Kidney (tissue), 14 donors: ENCODE measurements around the gene NXF1. TPM values are rescaled to one million over a fixed set of nuclear protein-coding genes. Genes with fewer than 3 reads are reported as not detected.

Source experiments
- DNase-seq, 5 donors: peaks; one replicate each; pipeline ENCODE4 v3.0.0-alpha.2; 2013 to 2020
- FAIRE-seq: peaks from 2 replicates; lab custom pipeline; 2012; peaks lifted over from hg19 to GRCh38; lab: Jason Lieb, UNC
- H3K27ac ChIP-seq, 2 donors: one replicate each; pipeline ENCODE4 v1.7.0; 2013; ENCODE audit warnings: low read depth in 2 of 2, low read length in 2 of 2, inconsistent platforms in 1 of 2
- H3K27me3 ChIP-seq: one replicate; pipeline ENCODE4 v1.7.1; 2013; ENCODE audit warnings: low read length, inconsistent platforms; ENCODE audit not compliant: control insufficient read depth, insufficient read depth
- H3K36me3 ChIP-seq, 3 donors: one replicate each; pipeline versions ENCODE4 v1.7.0 to v1.7.1; 2013; ENCODE audit warnings: low read length in 3 of 3, control low read depth in 1 of 3, inconsistent platforms in 1 of 3; ENCODE audit not compliant: insufficient read depth in 3 of 3, control insufficient read depth in 2 of 3
- H3K4me1 ChIP-seq, 3 donors: one replicate each; pipeline versions ENCODE4 v1.7.0 to v1.7.1; 2013; ENCODE audit warnings: low read length in 3 of 3, inconsistent platforms in 1 of 3, low read depth in 1 of 3; ENCODE audit not compliant: control insufficient read depth in 2 of 3, insufficient read depth in 2 of 3
- H3K4me3 ChIP-seq, 3 donors: one replicate each; pipeline versions ENCODE4 v1.7.0 to v1.8.1; 2013; ENCODE audit warnings: low read length in 3 of 3, control low read depth in 1 of 3, inconsistent platforms in 1 of 3
- H3K9ac ChIP-seq, 3 donors: one replicate each; pipeline versions ENCODE4 v1.7.0 to v1.7.1; 2013; ENCODE audit warnings: low read length in 3 of 3, control low read depth in 1 of 3, inconsistent platforms in 1 of 3
- H3K9me3 ChIP-seq, 3 donors: one replicate each; pipeline versions ENCODE4 v1.7.0 to v1.7.1; 2013; ENCODE audit warnings: low read length in 3 of 3, control low read depth in 1 of 3, inconsistent platforms in 1 of 3; ENCODE audit not compliant: control insufficient read depth in 2 of 3, insufficient read depth in 1 of 3
- intact Hi-C: fragments of 100-400 bp; cut with DNase I; formaldehyde crosslinking; loops from one replicate; pipeline ENCODE4 v1.11.1; 2022
- polyA plus RNA-seq: library from polyadenylated mRNA; stranded (reverse); fragments of 350-450 nt; fragmentation: Illumina TruSeq; extraction: RNeasy Lipid Tissue Mini Kit (QIAGEN cat#74804); gene quantifications from one replicate; pipeline ENCODE4 v1.2.3, GENCODE V29; 2014; ENCODE audit warnings: low read depth, low replicate concordance; ENCODE audit not compliant: insufficient read depth
- total RNA-seq: library from RNA; stranded (reverse); fragmentation: NEBNext Ultra II Directional; extraction: Animal tissue kit (Norgen Biotek cat#: 25700); gene quantifications from one replicate; pipeline ENCODE4 v1.2.1, GENCODE V29; 2021
- TF ChIP-seq, protein P1 (sequence below): IDR thresholded peaks from 3 replicates; pipeline ENCODE4 v1.5.1; 2012; ENCODE audit warnings: mild to moderate bottlenecking, moderate library complexity, borderline replicate concordance; ENCODE audit not compliant: insufficient read depth; ENCODE audit errors: extremely low read depth
- donor health status: control.
- donor health status: control.
- donor health status: control.
- donor health status: control.
- donor health status: control.
- donor health status: DM: yes; HTN: yes; CAD: no.
- donor health status: Normal renal cell carcinoma (clear cell type).

The NXF1 gene
- total and polyA plus RNA-seq, 2 donors from 2014 or later: 70.7 to 83.8 TPM

GRCh38 chr11:62792202-62792575 is 13.1 kb downstream of the NXF1 start:
- H3K4me1 ChIP-seq: peaks cover 0 to 19% (median 15%) of the 10 kb centered on the region in 3 donors
- DNase-seq: peak in 3 of 5 donors; percentile 14 to 67 (median 66)

GRCh38 chr11:62791501-62792201 is 13.6 kb downstream of the NXF1 start, which contains the start of gene TMEM223:
Gene TMEM223, minus strand, starts transcription at chr11:62792006. Its CDS starts 12 bp downstream, at chr11:62791994.
- Histone ChIP-seq H3K9me3 (no peaks in the 10 kb centered on the region), H3K4me3 (peak within 1 kb of the TSS; percentile 74 to 91 (median 74)), H3K4me1 (peaks cover 0 to 19% (median 15%) of the 10 kb centered on the region in 3 donors), H3K27me3 (no peaks in the 10 kb centered on the region), H3K9ac (peak within 1 kb of the TSS; percentile 52 to 88 (median 84)), H3K27ac (peak within 1 kb of the TSS; percentile 66 to 85), H3K36me3 (peaks cover 6 to 44% (median 27%) of the 10 kb centered on the region in 3 donors)
- DNase-seq (peak; percentile 88 to 95 (median 92)), FAIRE-seq (no peak)
- intact Hi-C loops: no loop called here
- TF ChIP-seq, protein P1, sequence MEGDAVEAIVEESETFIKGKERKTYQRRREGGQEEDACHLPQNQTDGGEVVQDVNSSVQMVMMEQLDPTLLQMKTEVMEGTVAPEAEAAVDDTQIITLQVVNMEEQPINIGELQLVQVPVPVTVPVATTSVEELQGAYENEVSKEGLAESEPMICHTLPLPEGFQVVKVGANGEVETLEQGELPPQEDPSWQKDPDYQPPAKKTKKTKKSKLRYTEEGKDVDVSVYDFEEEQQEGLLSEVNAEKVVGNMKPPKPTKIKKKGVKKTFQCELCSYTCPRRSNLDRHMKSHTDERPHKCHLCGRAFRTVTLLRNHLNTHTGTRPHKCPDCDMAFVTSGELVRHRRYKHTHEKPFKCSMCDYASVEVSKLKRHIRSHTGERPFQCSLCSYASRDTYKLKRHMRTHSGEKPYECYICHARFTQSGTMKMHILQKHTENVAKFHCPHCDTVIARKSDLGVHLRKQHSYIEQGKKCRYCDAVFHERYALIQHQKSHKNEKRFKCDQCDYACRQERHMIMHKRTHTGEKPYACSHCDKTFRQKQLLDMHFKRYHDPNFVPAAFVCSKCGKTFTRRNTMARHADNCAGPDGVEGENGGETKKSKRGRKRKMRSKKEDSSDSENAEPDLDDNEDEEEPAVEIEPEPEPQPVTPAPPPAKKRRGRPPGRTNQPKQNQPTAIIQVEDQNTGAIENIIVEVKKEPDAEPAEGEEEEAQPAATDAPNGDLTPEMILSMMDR: peak; percentile 15

More at GRCh38 chr11:62792202-62792575, 13.1 kb downstream of the NXF1 start:
- H3K9ac ChIP-seq: peak overlapping the region in 1 of 3 donors; percentile 84
- peak overlapping the region in 2 of 3 donors; percentile 74 to 91 for H3K4me3 ChIP-seq
- no peaks in the 10 kb centered on the region for H3K9me3 ChIP-seq
- peaks cover 6 to 49% (median 31%) of the 10 kb centered on the region in 3 donors for H3K36me3 ChIP-seq
- FAIRE-seq: no peak
- TF ChIP-seq, protein P1: no peak
- no peaks in the 10 kb centered on the region for H3K27me3 ChIP-seq
- H3K27ac ChIP-seq: peak overlapping the region in 1 of 2 donors; percentile 85
- intact Hi-C loops: no loop called here

DNA sequence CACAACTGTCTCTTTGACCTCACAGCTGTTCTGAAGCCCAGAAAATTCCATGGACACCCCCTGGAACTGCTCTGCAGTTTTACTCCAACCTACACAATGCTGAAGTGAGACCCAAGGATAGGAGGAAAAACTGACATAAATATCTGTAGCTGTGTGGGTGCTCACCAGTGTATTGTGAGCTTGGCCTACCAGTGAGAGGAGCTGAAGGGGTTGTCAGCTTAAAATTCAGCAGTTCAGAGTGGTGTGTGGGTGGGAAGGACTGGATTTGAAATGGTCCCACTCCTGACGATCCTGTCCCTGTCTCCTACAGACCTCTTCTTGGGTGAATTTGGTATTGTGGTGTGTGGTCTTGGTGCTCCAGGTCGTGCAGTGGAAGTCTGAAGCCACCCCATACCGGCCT is 15.7 kb downstream of the NXF1 start:
- Histone ChIP-seq H3K27me3 (no peaks in the 10 kb centered on the region), H3K27ac (no peak overlapping the region), H3K9me3 (no peaks in the 10 kb centered on the region), H3K4me1 (peaks cover 4 to 26% (median 24%) of the 10 kb centered on the region in 3 donors), H3K9ac (no peak overlapping the region), H3K4me3 (no peak overlapping the region), H3K36me3 (peaks cover 2 to 23% (median 11%) of the 10 kb centered on the region in 3 donors)
- TF ChIP-seq, protein P1: no peak
- FAIRE-seq: no peak
- peak in 1 of 5 donors; percentile 32 for DNase-seq
- intact Hi-C loops: loop anchor here (10.0 kb wide), 1 partner anchor 75 kb away; no protein-coding TSS in a partner anchor
